C4-2B (cell line): ENCODE results near the gene WDR77.

ENCODE experiments used
- CTCF ChIP-seq: fragments of 450-650 bp; conservative IDR thresholded peaks from 2 replicates; pipeline ENCODE4 v1.5.1; 2017; ENCODE audit warnings: mild to moderate bottlenecking
- ZFX ChIP-seq: fragments of 450-650 bp; IDR thresholded peaks from 2 replicates; pipeline ENCODE4 v1.6.1; 2017

- no peak for TF ChIP-seq CTCF
- TF ChIP-seq ZFX = no peak
These were observed 12.3 kb downstream of the WDR77 start for GRCh38 chr1:111436726-111437125.
